Measurements from ENCODE around the gene RAD51B.
"Not testable (repeated sequence)": the region's sequence is repeated elsewhere in the genome, so short reads cannot be mapped to it uniquely, and the experiment has no call there.

Gene RAD51B

DNA sequence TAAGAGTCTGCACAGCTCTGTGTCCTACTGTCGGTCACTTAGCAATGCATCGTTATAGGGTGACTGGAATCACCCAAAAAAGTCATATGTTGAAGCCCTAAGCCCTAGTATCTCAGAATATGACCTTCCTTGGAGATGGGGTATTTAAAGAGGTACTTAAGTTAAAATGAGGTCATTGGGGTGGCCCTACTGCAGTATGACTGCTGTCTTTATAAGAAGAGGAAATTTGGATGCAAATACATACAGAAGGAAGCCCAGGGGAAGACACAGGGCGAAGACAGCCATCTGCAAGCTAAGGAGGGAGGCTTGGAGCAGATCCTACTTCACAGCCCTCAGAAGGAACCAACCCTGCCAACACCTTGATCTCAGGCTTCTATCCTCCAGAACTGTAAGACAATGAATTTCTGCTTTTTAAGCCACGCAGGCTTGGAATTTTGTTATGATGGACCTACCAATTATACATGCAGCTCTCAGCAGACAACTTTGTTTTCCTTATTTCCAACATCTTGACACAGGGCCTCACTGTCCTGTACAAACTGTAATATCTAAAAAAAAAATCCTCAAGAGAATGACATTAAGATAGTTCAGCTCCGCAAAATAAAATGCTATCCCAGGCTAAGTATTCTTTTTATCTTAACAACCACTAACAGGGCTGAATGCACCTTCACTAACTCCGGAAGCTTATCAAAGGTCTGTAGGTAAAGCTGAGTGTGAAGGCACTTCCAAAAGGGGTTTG, 932.9 kb downstream of the RAD51B start:
- no peak for DNase-seq

DNA sequence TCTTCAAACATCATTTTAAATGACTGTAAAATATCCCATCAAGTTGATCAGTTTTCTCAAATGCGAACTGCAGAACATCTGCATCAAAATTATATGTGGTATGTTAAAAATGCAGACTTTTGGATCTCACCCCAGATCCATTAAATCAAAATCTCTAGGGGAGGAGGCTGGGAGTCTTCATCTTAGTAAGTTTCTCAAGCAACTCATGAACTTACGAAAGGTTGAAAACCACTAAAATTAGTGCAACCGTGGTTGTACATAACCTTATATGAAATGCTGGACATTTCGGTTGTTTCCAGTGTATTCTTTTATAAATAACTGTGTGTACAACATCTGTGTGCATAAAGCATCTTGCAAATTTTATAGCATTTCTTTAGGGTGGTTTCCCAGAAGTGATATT, 934.1 kb downstream of the RAD51B start:
- DNase-seq = no peak

DNA sequence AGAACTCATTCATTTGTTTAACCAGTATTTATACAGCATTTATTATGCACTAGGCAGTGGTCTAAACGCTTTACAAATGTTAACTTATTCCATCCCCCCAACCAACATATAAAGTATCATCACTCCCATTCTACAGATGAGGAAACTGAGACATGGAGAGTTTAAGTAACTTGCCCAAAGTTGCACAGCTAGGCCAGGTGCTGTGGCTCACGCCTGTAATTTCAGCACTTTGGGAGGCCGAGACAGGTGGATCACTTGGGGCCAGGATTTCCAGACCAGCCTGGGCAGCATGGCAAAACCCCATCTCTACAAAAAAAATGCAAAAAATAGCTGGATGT, 935.4 kb downstream of the RAD51B start:
- no peak for DNase-seq

DNA sequence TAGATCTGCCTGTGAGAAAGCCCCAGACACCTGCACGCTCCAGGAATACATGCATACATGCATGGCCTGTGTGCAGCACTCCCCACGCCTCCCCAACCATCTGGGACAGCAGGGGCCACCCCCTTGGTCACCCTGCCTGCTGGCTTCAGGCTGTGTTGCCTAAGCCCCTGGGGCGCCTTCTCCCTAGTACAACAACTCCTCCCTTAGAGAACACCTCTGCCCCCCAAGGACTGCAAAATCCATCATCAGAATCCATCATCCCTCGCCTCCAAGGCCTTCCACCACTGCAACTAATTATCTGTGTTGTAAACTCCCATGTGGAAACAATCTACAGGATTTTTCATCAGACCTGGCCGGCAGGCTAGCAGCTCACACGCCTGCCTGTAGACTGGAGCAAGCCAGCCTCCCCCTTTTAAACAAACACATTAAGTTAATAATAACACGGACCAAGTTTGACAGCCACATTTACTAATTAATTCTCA, 936.5 kb downstream of the RAD51B start:
- no peak for DNase-seq

DNA sequence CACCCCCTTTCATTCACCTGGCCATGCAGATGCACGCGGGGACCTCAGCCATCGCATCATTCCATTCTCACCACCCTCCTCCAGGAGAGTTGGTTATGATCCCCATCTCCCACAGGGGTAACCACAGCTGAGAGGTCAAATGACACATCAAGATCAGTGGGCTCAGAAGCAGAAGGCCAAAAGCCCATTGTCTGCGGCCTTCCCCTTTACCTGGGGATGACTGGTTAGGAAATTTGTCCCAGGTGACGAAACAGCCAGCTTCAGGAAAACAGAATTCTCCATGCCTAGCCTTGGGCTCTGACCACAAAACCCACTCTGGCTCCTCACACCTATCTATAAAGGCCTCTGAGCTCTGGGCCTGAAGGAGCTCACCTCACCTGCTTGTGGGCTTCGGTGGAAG, 937.2 kb downstream of the RAD51B start:
- DNase-seq = no peak

DNA sequence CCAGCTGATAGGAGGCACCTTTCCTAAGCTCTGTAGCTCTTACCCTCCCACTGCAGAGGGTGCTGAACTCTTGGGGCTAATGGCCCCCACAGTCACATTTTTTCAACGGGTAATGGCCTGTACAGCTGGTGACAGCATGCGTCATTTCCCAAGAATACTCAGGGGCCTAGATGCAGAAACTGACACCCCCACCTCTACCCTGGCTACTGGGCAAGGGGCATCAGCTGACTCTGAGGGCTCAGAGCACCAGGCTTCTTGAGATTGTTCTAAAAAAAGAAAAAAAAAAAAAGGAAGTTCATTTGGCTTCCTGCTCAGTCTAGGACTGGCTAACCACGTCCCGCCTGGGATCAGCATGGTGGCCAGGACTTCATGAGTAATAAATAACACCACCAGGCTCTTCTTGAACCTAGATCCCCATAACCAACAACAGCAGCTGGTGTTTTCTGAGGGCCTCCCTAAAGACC, 938.1 kb downstream of the RAD51B start:
- DNase-seq = no peak

DNA sequence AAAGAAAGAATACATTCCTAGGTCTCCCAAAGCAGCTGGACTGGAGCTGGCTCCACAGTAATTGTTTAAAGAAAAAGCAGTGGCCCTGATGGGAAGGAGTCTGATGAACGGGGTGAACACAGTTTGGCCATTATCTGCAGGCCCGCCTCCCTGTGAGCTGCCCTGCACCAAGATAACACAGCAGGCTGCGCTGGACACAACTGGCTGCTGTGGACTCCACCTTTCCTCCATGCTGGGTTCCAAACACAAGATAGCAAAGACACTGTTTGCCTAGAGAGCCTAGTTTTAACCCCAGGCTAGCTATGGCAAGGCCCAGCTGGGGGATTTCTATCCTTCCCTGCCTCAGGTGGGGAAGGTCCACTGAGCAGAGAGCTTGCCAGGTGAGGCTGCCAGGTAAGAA, 938.7 kb downstream of the RAD51B start:
- no peak for DNase-seq

DNA sequence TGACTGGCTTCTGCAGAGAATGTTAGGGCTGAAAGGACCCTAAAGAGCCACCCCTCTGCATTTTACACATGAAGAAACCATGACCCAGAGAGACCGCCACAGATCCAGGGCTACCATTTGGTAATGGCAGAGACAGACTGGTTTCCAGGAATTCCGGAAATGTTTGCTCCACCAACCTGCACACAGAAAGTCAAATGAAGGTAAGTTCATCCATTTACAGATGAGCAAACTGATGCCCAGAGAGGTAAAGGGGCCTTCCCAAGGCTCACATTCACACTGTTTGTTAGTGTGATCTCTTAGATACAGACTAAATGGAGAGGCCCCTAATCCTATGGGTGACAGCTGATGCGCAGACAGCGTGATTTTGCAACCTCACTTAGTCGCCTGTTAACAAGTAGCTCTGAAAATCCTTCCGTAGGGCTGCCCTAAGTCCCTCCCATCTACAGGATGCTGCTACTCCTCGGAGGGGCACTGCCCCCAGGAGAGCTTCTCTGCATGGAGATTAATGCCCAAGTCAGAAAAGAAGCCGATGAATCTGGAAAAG, 939.5 kb downstream of the RAD51B start:
- DNase-seq = no peak

DNA sequence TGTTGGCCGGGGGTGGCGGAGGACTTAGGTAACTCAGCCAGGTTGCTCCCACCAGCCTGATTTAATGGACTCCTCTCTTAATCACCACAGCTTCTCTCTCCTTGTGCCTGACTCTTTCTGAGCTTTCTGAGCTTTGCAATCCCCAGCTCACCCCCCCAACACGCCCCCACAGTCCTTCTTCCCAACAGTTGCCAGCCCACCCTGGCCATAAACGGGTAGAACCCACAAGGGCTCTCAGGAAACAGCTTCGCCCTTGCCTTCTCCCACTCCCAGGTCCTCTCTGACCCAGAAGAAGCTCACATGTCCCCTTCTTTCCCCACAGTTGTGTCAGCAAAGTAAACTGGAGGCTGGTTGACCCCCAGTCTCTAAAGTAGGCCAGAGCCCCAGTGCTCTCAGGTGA, 940.4 kb downstream of the RAD51B start:
- DNase-seq = no peak

DNA sequence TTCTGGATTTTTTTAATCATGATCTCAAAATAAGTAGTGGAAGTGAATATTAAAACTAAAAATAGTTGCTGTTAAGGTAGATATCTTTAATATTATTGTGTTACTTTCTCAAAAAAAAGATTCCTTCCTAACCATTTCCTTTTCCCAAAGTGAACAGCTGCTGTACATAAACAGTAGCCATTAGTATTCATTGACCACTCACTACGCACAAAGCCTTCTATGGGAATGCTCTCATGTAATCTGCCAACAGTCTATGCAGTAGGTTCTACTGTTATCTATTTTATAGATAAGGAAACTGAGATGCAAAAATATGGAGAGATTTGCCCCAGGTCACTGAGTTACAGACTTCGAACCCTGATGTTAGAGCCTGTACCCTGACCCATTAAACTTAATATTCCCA, 941.2 kb downstream of the RAD51B start:
- DNase-seq = no peak

DNA sequence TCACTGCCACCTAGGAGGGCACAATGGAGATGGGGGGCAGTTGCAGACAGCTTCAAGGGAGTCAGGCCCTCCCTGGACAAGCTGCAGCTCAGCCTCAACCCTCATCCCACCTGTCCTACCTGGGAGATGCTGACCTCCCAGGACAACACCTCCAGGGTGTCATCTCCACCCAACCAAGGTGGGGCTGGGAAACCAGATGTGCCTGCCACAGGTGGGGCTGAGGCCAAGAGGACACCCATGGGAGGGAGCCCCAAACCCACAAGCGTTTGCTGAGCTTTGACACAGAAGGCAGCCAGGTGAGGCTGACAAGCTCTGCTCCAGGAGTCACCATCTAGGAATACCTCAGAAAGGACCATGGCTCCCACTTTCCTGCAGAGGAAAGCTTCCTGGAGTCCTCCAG, 941.8 kb downstream of the RAD51B start:
- DNase-seq = no peak

DNA sequence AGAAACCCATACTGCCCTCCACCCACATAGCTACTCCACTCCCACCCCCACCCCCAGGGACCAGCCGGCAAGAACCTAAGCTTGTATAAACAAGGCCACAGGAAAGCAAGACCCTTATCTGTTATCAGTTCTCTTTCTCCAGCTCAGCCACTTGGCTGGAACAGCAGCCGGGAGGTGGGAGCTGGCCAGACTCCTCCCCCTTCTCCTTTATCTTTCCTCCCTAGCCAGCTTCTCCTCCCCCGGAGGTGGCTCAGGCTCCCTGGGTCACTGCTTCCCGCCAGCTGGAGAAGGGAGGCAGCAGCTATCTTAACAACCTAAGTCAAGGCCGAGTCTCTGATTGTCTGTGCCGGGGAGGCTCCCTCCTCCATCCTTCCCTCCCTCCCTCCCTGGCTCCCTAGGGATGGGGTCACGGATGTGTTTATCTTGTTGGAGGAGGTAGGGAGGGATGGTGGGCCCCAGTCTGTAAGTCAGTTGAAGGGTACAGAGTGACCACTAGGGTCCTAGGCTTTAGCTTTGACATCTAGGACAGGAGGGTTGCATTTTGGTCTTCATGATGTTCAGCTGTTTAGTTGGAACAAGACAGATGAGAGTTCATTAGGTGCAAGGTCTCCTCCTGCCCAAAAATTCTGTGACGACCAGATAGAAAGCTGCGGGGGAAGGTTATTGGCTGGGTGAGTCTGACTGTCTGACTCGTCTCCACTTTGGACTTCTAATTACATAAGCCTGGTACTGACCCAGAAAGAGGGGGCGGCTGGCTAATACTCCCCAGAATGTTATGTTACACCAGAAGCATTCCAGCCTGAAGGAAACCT, 943.6 kb downstream of the RAD51B start:
- no peak for DNase-seq

DNA sequence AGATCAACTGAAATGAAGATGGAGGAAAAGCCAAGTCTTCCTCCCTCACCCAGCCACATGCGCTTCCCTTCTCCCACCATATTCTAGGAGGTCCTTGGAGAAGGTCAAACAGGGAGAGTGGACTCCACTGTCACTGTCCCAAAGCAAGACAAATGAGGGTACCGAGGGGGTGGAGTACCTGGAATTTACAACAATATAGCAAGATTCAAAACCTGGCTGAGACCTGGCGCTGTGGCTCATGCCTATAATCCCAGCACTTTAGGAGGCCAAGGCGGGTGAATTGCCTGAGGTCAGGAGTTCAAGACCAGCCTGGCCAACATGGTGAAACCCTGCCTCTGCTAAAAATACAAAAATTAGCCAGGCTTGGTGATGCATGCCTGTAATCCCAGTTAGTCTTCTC, 944.3 kb downstream of the RAD51B start:
- not testable (repeated sequence) for DNase-seq

DNA sequence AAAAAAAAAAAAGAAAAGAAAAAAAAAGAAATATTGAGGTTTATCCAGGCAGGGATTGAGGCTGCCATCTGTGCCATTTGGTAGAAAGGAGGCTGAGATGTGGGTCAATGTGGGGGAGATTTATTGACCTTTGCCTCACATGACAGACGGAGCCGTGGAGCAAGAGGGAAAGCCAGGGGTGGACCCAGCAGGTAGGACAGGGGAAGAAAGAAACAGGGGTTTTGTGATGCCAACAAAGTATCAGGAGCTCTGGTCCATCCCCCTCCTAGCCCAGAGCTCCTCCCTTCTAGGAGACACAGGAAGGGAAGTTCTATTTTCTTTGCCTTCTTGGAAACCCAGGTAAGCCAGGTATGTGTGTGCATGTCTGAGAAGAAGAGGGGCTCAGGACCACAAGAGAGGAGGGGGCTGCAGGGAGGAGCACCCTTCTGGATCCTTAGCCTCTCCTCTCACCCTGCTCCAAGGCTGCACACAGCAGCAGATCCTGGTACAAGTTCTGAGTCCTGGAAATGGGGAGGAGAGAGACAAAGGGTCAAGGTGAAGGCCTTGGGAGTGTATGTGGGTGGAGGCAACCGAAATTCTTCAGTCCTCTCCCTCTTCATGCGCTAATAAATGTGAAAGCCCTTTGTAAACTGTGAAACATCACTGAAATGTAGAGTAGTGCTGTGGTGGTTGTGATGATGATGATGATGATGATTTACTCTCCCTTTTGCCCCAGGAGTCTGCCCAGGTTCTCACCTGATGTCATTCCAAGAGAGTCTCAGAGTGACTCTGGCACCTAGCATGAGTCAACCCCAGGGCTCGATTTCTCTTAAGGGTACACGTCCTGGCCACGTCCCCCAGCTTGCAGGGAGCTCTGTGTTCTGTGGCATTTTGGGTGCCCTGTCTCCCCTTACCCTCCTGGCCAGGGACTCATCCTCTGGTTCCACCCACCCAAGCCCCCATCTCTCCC, 947.0 kb downstream of the RAD51B start:
- DNase-seq = no peak

DNA sequence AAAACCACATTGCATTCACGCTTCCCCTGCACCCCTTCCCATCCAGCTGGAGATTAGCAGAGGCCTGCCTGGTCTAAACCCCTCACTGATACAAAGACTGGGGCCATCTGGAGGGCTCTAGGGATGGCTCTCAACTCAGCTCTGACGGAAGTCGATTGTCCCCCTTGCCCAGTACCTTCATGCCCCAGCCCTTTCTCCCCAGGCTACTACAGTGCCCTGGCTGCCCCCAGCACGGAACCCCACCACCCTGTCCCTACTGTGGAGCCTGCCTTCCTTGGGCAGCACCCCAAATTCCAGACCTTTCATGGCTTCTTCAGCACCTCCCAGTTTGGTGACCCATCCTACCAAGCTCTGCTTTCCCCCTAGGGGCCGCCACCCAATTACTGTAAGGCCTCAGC, 947.7 kb downstream of the RAD51B start:
- no peak for DNase-seq

DNA sequence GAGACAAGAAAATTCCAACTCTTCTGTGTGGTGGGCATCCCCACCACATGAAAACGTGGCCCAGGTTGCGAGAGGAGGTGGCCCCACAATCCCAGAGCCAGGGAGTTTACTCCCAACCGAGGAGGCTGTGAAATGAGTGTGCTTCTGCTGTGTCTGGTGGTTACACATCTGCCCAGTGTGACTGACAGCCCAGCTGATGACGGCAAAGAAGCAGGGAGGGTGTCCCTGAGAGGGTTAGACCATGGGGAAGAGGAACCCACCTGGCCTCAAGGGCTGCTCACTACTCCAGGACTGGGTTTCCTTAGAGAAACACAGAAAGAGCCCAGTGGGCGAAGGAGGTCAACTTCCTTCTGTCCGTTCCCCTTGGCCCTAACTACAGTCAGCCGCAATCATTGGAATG, 948.7 kb downstream of the RAD51B start:
- no peak for DNase-seq

DNA sequence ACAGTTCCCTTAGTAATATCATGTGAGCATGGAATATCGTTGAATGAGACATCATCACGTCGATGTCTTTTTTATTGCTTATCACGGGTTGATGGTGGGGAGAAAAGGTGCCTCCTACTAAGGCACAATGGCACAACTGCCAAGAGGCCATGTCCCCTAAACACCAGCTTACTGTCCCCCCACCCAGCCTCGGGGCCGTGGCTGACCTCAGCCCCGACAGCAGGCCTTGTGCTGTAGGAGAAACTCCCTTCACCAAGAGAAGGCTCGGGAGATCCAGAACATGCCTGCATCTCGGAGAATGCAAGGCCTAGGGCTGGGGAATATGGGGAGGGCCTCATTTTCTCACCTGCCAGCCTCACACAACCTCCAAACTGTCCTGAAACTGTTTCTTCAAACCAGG, 950.5 kb downstream of the RAD51B start:
- DNase-seq = no peak

DNA sequence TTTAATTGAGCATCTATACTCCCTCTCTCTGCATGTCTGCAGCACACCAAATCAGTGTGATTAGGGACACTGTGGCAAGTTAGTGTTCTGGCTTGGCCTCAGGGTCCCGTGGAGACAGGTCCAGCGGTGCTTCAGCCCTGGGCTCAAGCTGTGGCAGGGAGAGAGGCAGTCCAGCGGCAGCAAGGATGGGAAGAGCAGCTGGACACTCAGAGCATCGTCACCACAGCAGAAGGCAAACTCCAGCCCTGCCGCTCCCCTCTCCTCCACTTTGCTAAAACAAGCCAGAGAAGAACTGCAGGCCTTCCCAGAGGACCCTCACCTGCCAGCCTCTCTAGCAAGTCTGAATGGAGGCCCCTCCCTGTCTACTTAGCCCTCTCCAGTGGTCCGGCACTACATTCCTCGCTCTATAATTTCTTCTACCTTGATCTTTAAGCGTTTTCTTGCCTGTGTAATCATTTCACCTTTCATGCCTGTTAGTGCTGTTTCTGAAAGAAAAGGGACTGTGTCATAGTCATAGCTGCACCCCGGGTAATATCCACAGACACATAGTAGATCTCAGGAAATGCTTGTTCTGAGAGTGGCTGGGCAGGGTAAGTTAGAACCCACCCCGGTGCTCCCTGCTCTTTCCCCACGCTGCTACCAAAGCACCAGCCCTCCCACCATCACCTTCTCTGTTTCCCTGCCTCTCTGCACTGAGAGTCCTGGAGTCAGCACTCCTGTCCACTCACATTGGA, 951.1 kb downstream of the RAD51B start:
- DNase-seq = no peak

DNA sequence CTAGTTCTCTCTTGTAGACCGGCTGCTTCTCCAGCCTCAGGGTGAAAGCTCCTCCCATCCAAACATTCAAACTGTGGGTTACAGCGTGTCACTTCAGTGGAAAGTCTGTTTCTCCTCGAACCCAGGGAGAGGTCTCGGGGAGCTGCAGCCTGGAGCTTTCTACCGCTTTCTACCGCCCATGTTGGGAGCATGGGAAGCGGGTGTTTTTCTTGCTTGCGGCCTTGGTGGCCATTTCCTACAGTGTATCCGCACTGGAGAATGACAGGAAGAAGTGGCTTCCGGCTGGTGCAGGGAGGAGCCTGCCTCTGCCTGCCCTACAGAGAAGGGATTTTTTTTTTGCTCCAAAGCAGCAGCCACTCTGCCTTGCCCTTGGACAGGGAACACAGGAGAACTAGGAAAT, 952.1 kb downstream of the RAD51B start:
- DNase-seq = no peak

DNA sequence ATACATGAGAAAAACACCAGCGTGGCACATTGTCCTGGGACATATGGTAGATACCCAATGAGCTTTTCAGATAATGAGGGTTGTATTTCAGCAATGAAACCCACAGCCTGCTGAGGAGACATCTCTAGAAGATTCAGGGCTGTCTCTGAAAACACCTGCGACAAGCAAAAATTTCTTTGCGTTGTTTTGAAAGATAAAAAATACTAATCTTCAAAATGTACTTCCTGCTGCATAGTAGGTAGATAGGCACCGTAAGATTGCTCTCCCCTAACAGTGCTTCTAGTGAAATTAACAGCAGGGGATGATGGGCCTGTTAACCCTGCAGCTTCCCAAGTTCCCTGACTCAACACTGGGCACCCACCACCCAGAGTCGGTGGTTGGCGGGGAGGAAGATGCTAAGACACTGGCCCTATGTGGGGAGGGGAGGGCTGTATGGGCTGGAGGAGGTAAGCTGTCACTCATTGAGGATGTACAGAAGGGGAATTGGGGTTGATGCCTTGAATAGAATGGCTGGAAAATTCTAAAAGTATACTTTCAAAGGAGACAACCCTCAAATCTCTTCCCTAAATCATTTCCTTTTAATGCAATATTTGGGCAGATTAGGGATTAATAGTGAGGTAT, 953.3 kb downstream of the RAD51B start:
- DNase-seq = no peak

DNA sequence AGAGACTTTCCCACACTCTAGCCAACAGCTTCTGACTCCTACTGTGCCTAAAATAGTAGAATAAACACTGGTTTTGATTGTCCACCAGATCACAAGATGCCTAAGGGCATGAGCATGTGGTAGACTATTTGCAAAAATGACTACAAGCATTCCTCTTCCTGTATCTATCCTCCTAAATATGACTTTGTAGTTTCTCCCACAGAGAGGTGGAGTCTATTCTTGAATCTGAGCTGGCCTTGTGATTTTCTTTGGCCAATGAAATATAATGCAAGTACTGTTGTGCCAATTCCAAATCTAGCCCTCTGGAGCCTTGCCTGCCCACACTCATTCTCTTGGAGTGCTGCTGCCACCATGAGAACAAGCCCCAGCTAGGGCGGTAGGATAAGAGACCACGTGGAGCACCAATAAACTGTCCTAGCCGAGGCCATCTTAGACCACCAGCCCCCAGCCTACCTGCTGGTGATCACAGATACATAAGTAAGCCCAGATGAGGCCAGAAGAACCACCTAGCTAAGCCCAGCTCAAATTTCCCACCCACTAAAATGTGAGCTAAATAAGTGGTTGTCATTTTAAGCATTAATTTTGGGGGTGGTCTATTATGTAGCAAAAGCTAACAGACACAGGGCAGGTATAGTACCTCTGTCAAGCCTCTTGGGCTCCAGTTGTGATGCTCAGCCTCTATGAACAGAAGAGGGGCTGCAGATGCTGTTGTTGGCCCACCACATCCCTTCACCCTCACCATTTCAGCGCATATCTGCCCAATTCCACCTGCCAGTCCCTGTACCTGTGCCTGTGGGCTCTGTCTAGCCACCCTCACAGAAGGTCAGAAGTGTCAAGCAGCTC, 955.4 kb downstream of the RAD51B start:
- DNase-seq = no peak
